ENCODE measurements around the gene C4BPB. TPM values are rescaled to one million over a fixed set of nuclear protein-coding genes. Genes with fewer than 3 reads are reported as not detected.

Gene C4BPB
- total RNA-seq, 4 donors from 2014 or later = not detected

DNA sequence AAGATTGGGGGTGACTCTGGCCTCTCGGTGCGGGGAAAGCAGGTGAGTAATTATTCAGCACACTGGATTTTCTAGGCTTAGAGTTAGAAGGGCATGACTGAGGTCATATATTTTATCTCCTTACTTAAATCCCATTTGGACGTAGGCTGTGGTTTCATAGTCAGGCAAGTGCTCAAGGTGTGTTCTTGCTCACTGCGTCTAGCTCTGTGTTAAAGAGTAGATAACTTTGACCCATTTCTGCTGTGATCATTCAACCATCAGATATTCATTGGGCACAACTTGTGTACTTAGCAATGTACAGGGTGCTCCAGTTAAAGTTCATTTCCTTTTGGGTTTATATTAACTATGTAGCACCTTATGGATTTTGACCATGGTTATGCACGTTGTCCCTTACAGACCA is 21.0 kb upstream of the C4BPB start:
- H3K4me3 ChIP-seq (replicated peaks in 1 of 3) = no peak overlapping the region
- no peaks in the 10 kb centered on the region for H3K27me3 ChIP-seq
- WGBS, 2 donors = 70 to 74% methylated on average over 5 of the region's 5 CpGs
- peaks cover 39 to 49% of the 10 kb centered on the region in 2 donors for H3K36me3 ChIP-seq
- peak overlapping the region; percentile 91 to 99 (median 98) for H3K27ac ChIP-seq
- H3K4me1 ChIP-seq = peaks cover 53 to 56% of the 10 kb centered on the region in 2 donors
- intact Hi-C loops (cut with DNase I) = no loop called here
- H3K9me3 ChIP-seq = no peaks in the 10 kb centered on the region
- DNase-seq = no peak
- TF ChIP-seq, protein P1, sequence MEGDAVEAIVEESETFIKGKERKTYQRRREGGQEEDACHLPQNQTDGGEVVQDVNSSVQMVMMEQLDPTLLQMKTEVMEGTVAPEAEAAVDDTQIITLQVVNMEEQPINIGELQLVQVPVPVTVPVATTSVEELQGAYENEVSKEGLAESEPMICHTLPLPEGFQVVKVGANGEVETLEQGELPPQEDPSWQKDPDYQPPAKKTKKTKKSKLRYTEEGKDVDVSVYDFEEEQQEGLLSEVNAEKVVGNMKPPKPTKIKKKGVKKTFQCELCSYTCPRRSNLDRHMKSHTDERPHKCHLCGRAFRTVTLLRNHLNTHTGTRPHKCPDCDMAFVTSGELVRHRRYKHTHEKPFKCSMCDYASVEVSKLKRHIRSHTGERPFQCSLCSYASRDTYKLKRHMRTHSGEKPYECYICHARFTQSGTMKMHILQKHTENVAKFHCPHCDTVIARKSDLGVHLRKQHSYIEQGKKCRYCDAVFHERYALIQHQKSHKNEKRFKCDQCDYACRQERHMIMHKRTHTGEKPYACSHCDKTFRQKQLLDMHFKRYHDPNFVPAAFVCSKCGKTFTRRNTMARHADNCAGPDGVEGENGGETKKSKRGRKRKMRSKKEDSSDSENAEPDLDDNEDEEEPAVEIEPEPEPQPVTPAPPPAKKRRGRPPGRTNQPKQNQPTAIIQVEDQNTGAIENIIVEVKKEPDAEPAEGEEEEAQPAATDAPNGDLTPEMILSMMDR (IDR thresholded peaks at IDR 0.05) = no peak
- peak in 1 of 2 donors; percentile 35 for TF ChIP-seq POLR2A (IDR thresholded peaks at IDR 0.05)

DNA sequence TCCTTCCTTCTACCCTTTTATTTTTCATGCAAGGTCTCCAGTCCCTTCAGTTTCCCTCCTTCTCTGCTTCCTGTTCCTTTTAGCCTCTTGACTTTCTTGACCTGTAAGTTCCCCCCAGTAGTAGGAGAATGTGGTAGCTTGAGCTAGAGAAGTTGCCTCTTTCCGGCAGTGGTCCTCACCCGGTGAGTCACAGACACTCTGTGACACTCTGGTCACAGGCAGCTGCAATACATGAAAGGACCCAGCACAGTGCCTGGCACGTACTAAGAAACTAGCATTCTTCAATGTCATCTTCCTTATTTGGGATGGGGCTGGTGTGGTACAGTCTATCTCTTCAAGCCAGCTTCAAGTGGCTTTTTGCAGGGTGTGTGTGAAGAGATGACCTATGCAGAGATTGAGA is 19.6 kb upstream of the C4BPB start:
- no peaks in the 10 kb centered on the region for H3K9me3 ChIP-seq
- TF ChIP-seq POLR2A (IDR thresholded peaks at IDR 0.05) = no peak
- TF ChIP-seq, protein P1 (IDR thresholded peaks at IDR 0.05) = no peak
- H3K4me1 ChIP-seq = peaks cover 48 to 51% of the 10 kb centered on the region in 2 donors
- WGBS, 2 donors = 87 to 91% methylated on average over 3 of the region's 3 CpGs
- DNase-seq = no peak
- peaks cover 34 to 46% of the 10 kb centered on the region in 2 donors for H3K36me3 ChIP-seq
- H3K4me3 ChIP-seq (replicated peaks in 1 of 3) = no peak overlapping the region
- H3K27me3 ChIP-seq = no peaks in the 10 kb centered on the region
- intact Hi-C loops (cut with DNase I) = no loop called here
- peak overlapping the region; percentile 91 to 99 (median 98) for H3K27ac ChIP-seq

DNA sequence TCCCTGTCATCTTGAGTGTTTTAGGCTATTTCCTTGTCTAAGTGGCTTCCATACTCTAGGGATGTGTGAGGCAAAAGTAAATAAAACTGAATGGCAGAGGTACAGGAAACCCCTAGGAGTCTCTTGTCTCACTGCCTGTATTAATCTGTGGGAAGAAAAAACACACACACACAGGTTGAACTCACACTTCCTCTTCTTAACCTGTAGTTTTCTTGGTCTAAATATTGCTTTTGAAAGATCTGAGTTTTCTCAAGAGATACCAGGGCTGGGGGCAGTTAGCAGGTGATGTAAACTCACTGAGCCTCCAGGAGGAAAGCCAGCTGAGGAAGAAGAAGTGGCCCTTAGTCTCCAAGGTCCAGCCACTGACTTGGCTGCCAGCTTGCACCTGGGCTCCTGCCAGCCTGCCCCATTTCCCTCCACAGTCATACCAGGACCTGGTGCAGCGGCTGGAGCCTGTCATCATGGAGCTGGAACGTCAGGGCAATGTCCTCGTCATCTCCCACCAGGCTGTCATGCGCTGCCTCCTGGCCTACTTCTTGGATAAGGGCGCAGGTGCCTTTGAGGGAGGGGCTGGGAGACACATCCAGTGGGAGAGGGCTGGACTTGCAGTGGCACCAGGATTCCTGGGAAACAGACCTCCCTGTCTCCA is 18.7 kb upstream of the C4BPB start:
- H3K4me3 ChIP-seq (replicated peaks in 1 of 3) = no peak overlapping the region
- WGBS, 2 donors = 33% methylated on average over 5 of the region's 5 CpGs; no CpG with 5 or more reads in 1 of the 2 donors
- no peak for TF ChIP-seq POLR2A (IDR thresholded peaks at IDR 0.05)
- TF ChIP-seq, protein P1 (IDR thresholded peaks at IDR 0.05) = no peak
- H3K27me3 ChIP-seq = no peaks in the 10 kb centered on the region
- H3K36me3 ChIP-seq = peaks cover 34 to 48% of the 10 kb centered on the region in 2 donors
- H3K4me1 ChIP-seq = peaks cover 50 to 51% of the 10 kb centered on the region in 2 donors
- H3K27ac ChIP-seq = peak overlapping the region; percentile 15 to 99 (median 98)
- no peaks in the 10 kb centered on the region for H3K9me3 ChIP-seq
- peak; percentile 84 for DNase-seq
- intact Hi-C loops (cut with DNase I) = loop anchor here (10.0 kb wide), 1 partner anchor 65 kb away; no protein-coding TSS in a partner anchor

DNA sequence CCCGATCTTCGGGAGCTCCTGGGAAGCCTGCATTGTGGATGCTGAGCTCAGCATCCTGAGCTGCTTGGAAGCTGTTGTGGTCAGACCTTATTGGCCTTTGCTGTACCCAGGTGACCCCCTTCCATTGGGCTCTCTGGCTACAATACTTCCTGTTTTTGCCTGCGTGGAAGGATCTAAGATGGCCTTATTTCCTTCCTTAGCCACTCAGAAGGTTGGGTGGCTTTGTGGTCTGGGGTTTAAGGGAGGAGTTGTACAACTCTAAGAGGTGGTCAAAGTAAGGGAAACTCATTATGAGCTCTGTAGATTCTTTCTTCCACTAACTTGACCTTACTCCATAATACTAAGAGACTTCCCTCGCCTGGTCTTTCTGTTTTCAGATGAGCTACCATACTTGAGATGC is 17.8 kb upstream of the C4BPB start:
- 86% methylated on average over 4 of the region's 4 CpGs for WGBS, 2 donors
- no peak for TF ChIP-seq POLR2A (IDR thresholded peaks at IDR 0.05)
- TF ChIP-seq, protein P1 (IDR thresholded peaks at IDR 0.05) = no peak
- Histone ChIP-seq H3K4me1 (peaks cover 42 to 43% of the 10 kb centered on the region in 2 donors), H3K36me3 (peaks cover 34 to 51% of the 10 kb centered on the region in 2 donors), H3K27me3 (no peaks in the 10 kb centered on the region), H3K27ac (peak overlapping the region; percentile 32 to 99 (median 98)), H3K4me3 (replicated peaks in 1 of 3) (no peak overlapping the region), H3K9me3 (no peaks in the 10 kb centered on the region)
- DNase-seq = no peak
- intact Hi-C loops (cut with DNase I) = loop anchor here (10.0 kb wide), 1 partner anchor 66 kb away; no protein-coding TSS in a partner anchor

DNA sequence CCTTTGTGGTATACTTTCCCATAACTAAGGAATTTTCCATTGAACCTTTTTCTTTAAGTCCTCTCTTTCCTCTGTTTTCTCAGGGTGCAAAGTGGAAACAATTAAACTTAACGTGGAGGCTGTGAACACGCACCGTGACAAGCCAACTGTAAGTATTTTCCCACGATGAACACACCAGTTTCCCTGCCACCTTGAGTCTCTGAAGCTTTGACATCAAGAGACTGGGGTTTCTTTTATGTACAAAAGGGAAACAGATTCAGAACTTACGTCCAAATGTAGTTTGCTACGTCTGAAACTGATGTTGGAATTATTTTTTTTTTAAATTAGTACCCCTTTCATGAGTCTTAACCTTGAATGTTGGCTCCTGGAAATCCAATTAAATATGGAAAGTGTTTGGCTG is 17.2 kb upstream of the C4BPB start:
- no peak for DNase-seq
- H3K36me3 ChIP-seq = peaks cover 34 to 51% of the 10 kb centered on the region in 2 donors
- no peaks in the 10 kb centered on the region for H3K27me3 ChIP-seq
- TF ChIP-seq, protein P1 (IDR thresholded peaks at IDR 0.05) = no peak
- TF ChIP-seq POLR2A (IDR thresholded peaks at IDR 0.05) = no peak
- no peaks in the 10 kb centered on the region for H3K9me3 ChIP-seq
- no peak overlapping the region for H3K4me3 ChIP-seq (replicated peaks in 1 of 3)
- peak overlapping the region in 2 of 3 donors; percentile 32 to 98 for H3K27ac ChIP-seq
- peaks cover 37 to 38% of the 10 kb centered on the region in 2 donors for H3K4me1 ChIP-seq
- intact Hi-C loops (cut with DNase I) = loop anchor here (10.0 kb wide), 1 partner anchor 67 kb away; no protein-coding TSS in a partner anchor
- 91 to 92% methylated on average over 6 of the region's 6 CpGs for WGBS, 2 donors
